HEK293T (cell line): ENCODE measurements around the gene DLG2.

Experiments used
- CTCF ChIA-PET: fragments of 350-600 bp; formaldehyde crosslinking; extraction: SDS; loops from one replicate; lab custom pipeline; 2021; ENCODE audit warnings: antibody characterized with exemption, inconsistent platforms; lab: Yijun Ruan, JAX
- POLR2A ChIA-PET: fragments of 350-600 bp; formaldehyde crosslinking; extraction: SDS; loops from one replicate; lab custom pipeline; 2020; ENCODE audit warnings: antibody characterized with exemption, inconsistent platforms; lab: Yijun Ruan, JAX
- DNase-seq: peaks from one replicate; pipeline ENCODE4 v3.0.0; 2012; ENCODE audit warnings: mixed read lengths; ENCODE audit errors: extremely low spot score
- ARNT ChIP-seq: fragments of 450-650 bp; IDR thresholded peaks from 2 replicates; pipeline ENCODE4 v1.6.1; 2017; ENCODE audit warnings: mild to moderate bottlenecking
- BHLHE40 ChIP-seq: fragments of 450-650 bp; IDR thresholded peaks from 2 replicates; pipeline ENCODE4 v1.6.1; 2016; ENCODE audit warnings: mild to moderate bottlenecking, moderate library complexity, borderline replicate concordance
- CTBP1 ChIP-seq: fragments of 450-650 bp; IDR thresholded peaks from 2 replicates; pipeline ENCODE4 v1.6.1; 2016; ENCODE audit warnings: borderline replicate concordance
- ELF4 ChIP-seq: fragments of 450-650 bp; IDR thresholded peaks from 2 replicates; pipeline ENCODE4 v1.6.1; 2017; ENCODE audit warnings: antibody characterized with exemption
- FOXA1 ChIP-seq: fragments of 450-650 bp; IDR thresholded peaks from 2 replicates; pipeline ENCODE4 v1.6.1; 2016; ENCODE audit warnings: mild to moderate bottlenecking
- FOXK2 ChIP-seq: fragments of 450-650 bp; IDR thresholded peaks from 2 replicates; pipeline ENCODE4 v1.6.1; 2016; ENCODE audit warnings: mild to moderate bottlenecking
- FOXM1 ChIP-seq: fragments of 450-650 bp; IDR thresholded peaks from 2 replicates; pipeline ENCODE4 v1.6.1; 2017; ENCODE audit warnings: mild to moderate bottlenecking, borderline replicate concordance
- HDGF ChIP-seq: fragments of 450-650 bp; IDR thresholded peaks from 2 replicates; pipeline ENCODE4 v1.6.1; 2017; ENCODE audit warnings: antibody characterized with exemption, borderline replicate concordance
- L3MBTL2 ChIP-seq: fragments of 450-650 bp; conservative IDR thresholded peaks from 2 replicates; pipeline ENCODE4 v1.6.1; 2016; ENCODE audit warnings: mild to moderate bottlenecking
- LEF1 ChIP-seq: fragments of 450-650 bp; IDR thresholded peaks from 2 replicates; pipeline ENCODE4 v1.6.1; 2017; ENCODE audit warnings: mild to moderate bottlenecking, borderline replicate concordance
- NFRKB ChIP-seq: fragments of 450-650 bp; IDR thresholded peaks from 2 replicates; pipeline ENCODE4 v1.6.1; 2016; ENCODE audit warnings: mild to moderate bottlenecking, moderate library complexity
- SP1 ChIP-seq: fragments of 450-650 bp; IDR thresholded peaks from 2 replicates; pipeline ENCODE4 v1.6.1; 2017
- SUZ12 ChIP-seq: fragments of 450-650 bp; IDR thresholded peaks from 2 replicates; pipeline ENCODE4 v1.6.1; 2016; ENCODE audit warnings: mild to moderate bottlenecking
- TARDBP ChIP-seq: fragments of 450-650 bp; IDR thresholded peaks from 2 replicates; pipeline ENCODE4 v1.6.1; 2016
- ZNF384 ChIP-seq: fragments of 450-650 bp; IDR thresholded peaks from 2 replicates; pipeline ENCODE4 v1.6.1; 2016
- TF ChIP-seq, protein P1 (sequence below): fragments of 450-650 bp; IDR thresholded peaks from 2 replicates; pipeline ENCODE4 v1.6.1; 2016

The DLG2 gene

DNA sequence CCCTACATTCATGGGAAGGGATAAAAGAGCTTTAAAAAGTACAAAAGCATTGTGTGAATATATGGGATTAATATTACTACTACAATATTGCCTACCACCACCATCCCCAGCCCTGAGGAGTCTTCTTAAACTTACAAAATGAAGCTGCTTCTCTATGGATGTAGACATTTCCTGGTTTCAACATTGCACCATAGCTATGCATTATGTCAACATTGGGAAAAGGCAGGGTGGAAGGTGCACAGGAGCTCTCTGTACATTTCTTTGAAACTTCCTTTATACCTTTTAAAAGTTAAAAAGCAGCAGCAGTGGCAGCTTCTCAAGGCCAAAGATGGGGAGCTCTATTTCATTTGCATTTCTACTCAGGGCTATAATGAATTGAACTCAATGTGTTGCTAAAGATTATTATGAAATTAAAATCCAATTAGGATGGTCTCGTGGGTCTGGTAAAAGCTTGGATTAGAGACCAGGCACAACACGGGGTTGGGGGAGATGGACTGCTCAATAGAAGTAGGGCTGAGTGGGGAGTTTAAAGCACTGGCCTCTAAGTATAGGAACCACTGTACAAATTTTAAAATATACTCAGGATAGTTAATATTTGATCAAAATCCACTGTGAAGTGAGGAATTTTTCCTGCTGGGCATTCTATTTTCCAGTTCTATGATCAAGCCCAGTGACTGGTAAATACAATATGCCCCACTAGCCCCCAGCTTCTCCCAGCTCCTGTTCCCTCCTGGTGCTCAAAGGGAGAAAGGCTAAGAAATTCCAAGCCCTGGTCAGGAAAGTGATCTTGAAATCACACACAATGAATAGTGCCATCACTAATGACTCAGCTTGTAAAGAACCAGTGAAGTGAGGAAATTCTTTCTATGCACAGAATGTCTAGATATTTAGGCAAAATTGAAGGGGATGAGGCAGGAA is 1978.3 kb downstream of the DLG2 start:
- ChIA-PET CTCF (no interaction called here), POLR2A (no interaction called here)
- DNase-seq, result no peak
- TF ChIP-seq FOXK2 (no peak), NFRKB (no peak), SP1 (no peak), CTBP1 (no peak), FOXM1 (no peak), LEF1 (no peak), HDGF (no peak)
- TF ChIP-seq, protein P1, sequence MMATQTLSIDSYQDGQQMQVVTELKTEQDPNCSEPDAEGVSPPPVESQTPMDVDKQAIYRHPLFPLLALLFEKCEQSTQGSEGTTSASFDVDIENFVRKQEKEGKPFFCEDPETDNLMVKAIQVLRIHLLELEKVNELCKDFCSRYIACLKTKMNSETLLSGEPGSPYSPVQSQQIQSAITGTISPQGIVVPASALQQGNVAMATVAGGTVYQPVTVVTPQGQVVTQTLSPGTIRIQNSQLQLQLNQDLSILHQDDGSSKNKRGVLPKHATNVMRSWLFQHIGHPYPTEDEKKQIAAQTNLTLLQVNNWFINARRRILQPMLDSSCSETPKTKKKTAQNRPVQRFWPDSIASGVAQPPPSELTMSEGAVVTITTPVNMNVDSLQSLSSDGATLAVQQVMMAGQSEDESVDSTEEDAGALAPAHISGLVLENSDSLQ, result no peak

- TF ChIP-seq ELF4 (no peak), TARDBP (no peak), ZNF384 (no peak), ARNT (no peak), SUZ12 (no peak), SP1 (no peak), HDGF (no peak), BHLHE40 (no peak), LEF1 (no peak), FOXM1 (no peak), CTBP1 (no peak), FOXA1 (no peak), NFRKB (no peak), L3MBTL2 (no peak), FOXK2 (no peak)
- TF ChIP-seq, protein P1, result no peak
- ChIA-PET CTCF (no interaction called here), POLR2A (no interaction called here)
- no peak for DNase-seq
These were observed 1981.6 kb downstream of the DLG2 start for GRCh38 chr11:83645561-83645960.

- CTCF ChIA-PET, result no interaction called here
- no peak for DNase-seq
- no peak for TF ChIP-seq ARNT
- no peak for TF ChIP-seq FOXA1
- no peak for TF ChIP-seq ELF4
- TF ChIP-seq NFRKB, result no peak
- no peak for TF ChIP-seq FOXM1
- no peak for TF ChIP-seq TARDBP
- TF ChIP-seq, protein P1, result no peak
- TF ChIP-seq FOXK2, result no peak
- no peak for TF ChIP-seq LEF1
- TF ChIP-seq CTBP1, result no peak
- POLR2A ChIA-PET, result no interaction called here
These were observed 1984.0 kb downstream of the DLG2 start for GRCh38 chr11:83643115-83643514.

GRCh38 chr11:83642500-83642899 is 1984.6 kb downstream of the DLG2 start:
- no peak for TF ChIP-seq SP1
- CTCF ChIA-PET, result no interaction called here
- no peak for DNase-seq
- POLR2A ChIA-PET, result no interaction called here

DNA sequence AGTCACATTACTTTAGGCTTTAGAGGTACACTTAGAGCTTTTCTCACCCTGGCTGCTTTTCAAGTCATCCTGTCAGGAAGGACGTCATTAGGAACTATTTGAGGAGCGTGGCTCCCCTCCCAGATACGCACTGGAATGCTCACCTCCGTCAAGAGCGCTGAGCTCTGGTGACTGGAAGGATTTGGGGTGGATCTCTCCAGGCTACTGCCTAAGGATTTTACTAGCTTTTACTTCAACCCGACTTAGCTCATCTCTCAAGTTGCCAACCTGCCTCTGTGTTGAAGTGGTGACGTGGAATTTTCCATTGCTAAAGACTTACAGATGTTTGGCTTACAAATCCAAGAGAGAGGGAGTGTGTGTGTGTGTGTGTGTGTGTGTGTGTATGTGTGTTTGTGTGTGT is 1985.6 kb downstream of the DLG2 start:
- ChIA-PET POLR2A (no interaction called here), CTCF (no interaction called here)
- DNase-seq, result no peak
- TF ChIP-seq SUZ12 (no peak), BHLHE40 (no peak), HDGF (no peak), ELF4 (no peak), LEF1 (no peak), ZNF384 (no peak), L3MBTL2 (no peak), ARNT (no peak), NFRKB (no peak)

GRCh38 chr11:83639995-83640758 is 1987.0 kb downstream of the DLG2 start:
- POLR2A ChIA-PET, result no interaction called here
- no peak for DNase-seq
- CTCF ChIA-PET, result no interaction called here
- no peak for TF ChIP-seq HDGF
- no peak for TF ChIP-seq SUZ12
- no peak for TF ChIP-seq FOXM1
- TF ChIP-seq TARDBP, result no peak
- no peak for TF ChIP-seq FOXK2
- TF ChIP-seq BHLHE40, result no peak
- no peak for TF ChIP-seq NFRKB
- no peak for TF ChIP-seq ARNT
- no peak for TF ChIP-seq SP1
